Loucy (cell line): ENCODE data around the gene HORMAD1.
"Not testable (repeated sequence)": the region's sequence is repeated elsewhere in the genome, so short reads cannot be mapped to it uniquely, and the experiment has no call there.

Experiments
- CTCF ChIP-seq: fragments of 200-600 bp; sonication (generic); conservative IDR thresholded peaks from 2 replicates; pipeline ENCODE4 v1.5.1; 2014; ENCODE audit warnings: mild to moderate bottlenecking, antibody characterized with exemption, low read length
- EZH2phosphoT487 ChIP-seq: fragments of 200-600 bp; IDR thresholded peaks from 2 replicates; pipeline ENCODE4 v1.6.1; 2018; ENCODE audit warnings: antibody characterized with exemption, mild to moderate bottlenecking, moderate library complexity, borderline replicate concordance

GRCh38 chr1:150654635-150655034 lies 66.1 kb downstream of the HORMAD1 start:
- not testable (repeated sequence) for TF ChIP-seq CTCF, EZH2phosphoT487
